H1 (cell line): ENCODE data around the gene HIVEP3. TPM values are rescaled to one million over a fixed set of nuclear protein-coding genes. Genes with fewer than 3 reads are reported as not detected.

Experiments
- CTCF ChIA-PET: fragments of 300-600 bp; sonication (Branson Sonifier 250); formaldehyde crosslinking; loops from one replicate; lab custom pipeline; 2021; ENCODE audit not compliant: partially characterized antibody; lab: Charles Lee
- POLR2A ChIA-PET: fragments of 300-600 bp; sonication (Branson Sonifier 250); formaldehyde crosslinking; loops from one replicate; lab custom pipeline; 2021; ENCODE audit warnings: inconsistent platforms; ENCODE audit not compliant: partially characterized antibody; lab: Charles Lee
- DNase-seq, 2 experiments: peaks; one replicate each; pipeline versions ENCODE4 v3.0.0 to v3.0.0-alpha.2; 2010 to 2022; ENCODE audit warnings: low spot score in 2 of 2, low read depth in 1 of 2, mixed read lengths in 1 of 2
- FAIRE-seq: peaks from 2 replicates; lab custom pipeline; 2011; peaks lifted over from hg19 to GRCh38; lab: Jason Lieb, UNC
- H2AFZ ChIP-seq: 2 replicates; pipeline ENCODE4 v1.8.1; 2012; ENCODE audit warnings: low read length, inconsistent platforms
- H2AK5ac ChIP-seq: 2 replicates; pipeline ENCODE4 v1.6.1; 2013; ENCODE audit warnings: low read depth, low read length
- H2BK120ac ChIP-seq: replicated peaks from 2 replicates; pipeline ENCODE3; 2013; ENCODE audit warnings: low read depth, low read length, inconsistent platforms
- H2BK12ac ChIP-seq: 2 replicates; pipeline ENCODE4 v1.6.1; 2013; ENCODE audit warnings: low read depth, low read length
- H2BK15ac ChIP-seq: 2 replicates; pipeline ENCODE4 v1.6.1; 2013; ENCODE audit warnings: low read length
- H2BK20ac ChIP-seq: 2 replicates; pipeline ENCODE4 v1.6.1; 2013; ENCODE audit warnings: low read length
- H2BK5ac ChIP-seq: 2 replicates; pipeline ENCODE4 v1.6.1; 2013; ENCODE audit warnings: low read depth, low read length
- H3K14ac ChIP-seq: 2 replicates; pipeline ENCODE4 v1.6.1; 2013; ENCODE audit warnings: inconsistent platforms; ENCODE audit not compliant: insufficient read length
- H3K18ac ChIP-seq: 2 replicates; pipeline ENCODE4 v1.6.1; 2013; ENCODE audit warnings: low read length; ENCODE audit errors: extremely low read depth
- H3K23ac ChIP-seq: 2 replicates; pipeline ENCODE4 v1.6.1; 2013; ENCODE audit warnings: inconsistent platforms; ENCODE audit not compliant: insufficient read length
- H3K23me2 ChIP-seq: 2 replicates; pipeline ENCODE4 v1.6.1; 2013; ENCODE audit warnings: low read depth, low read length
- H3K27ac ChIP-seq: 2 replicates; pipeline ENCODE4 v1.6.1; 2011; ENCODE audit warnings: low read depth, low read length, inconsistent platforms
- H3K27me3 ChIP-seq, 4 experiments: replicated peaks in 1 of 4; 1 replicate in 1 of 4; 2 replicates in 3 of 4; pipeline versions ENCODE4 v1.6.1 to v1.8.1; 2011 to 2013; ENCODE audit warnings: low read length in 3 of 4, mild to moderate bottlenecking in 3 of 4, inconsistent platforms in 2 of 4, mixed read lengths in 2 of 4, moderate library complexity in 1 of 4; ENCODE audit not compliant: control insufficient read depth in 3 of 4, insufficient read depth in 3 of 4; ENCODE audit errors: extremely low read depth in 1 of 4
- H3K36me3 ChIP-seq, 4 experiments: 2 replicates each; pipeline versions ENCODE4 v1.6.1 to v1.8.1; 2011 to 2013; ENCODE audit warnings: mild to moderate bottlenecking in 4 of 4, low read length in 3 of 4, moderate library complexity in 2 of 4, control low read depth in 1 of 4, inconsistent platforms in 1 of 4; ENCODE audit not compliant: insufficient read depth in 4 of 4, control insufficient read depth in 2 of 4
- H3K4ac ChIP-seq: replicated peaks from 2 replicates; pipeline ENCODE3; 2013; ENCODE audit warnings: low read length, low read depth, mixed read lengths, inconsistent platforms; ENCODE audit not compliant: insufficient read length
- H3K4me1 ChIP-seq, 4 experiments: replicated peaks in 1 of 4; 1 replicate in 1 of 4; 2 replicates in 3 of 4; pipeline versions ENCODE4 v1.6.1 to v1.8.1; 2011 to 2013; ENCODE audit warnings: low read length in 3 of 4, inconsistent platforms in 2 of 4, mixed read lengths in 1 of 4; ENCODE audit not compliant: insufficient read depth in 4 of 4, control insufficient read depth in 3 of 4
- H3K4me2 ChIP-seq, 2 experiments: 2 replicates each; pipeline versions ENCODE4 v1.6.1 to v1.8.1; 2011 to 2013; ENCODE audit warnings: low read depth in 2 of 2, low read length in 2 of 2, control low read depth in 1 of 2, inconsistent platforms in 1 of 2, mild to moderate bottlenecking in 1 of 2; ENCODE audit not compliant: insufficient read depth in 1 of 2
- H3K4me3 ChIP-seq, 4 experiments: fragments of 200-600, 300-600 bp in 1 of 4; sonication (generic), shearing (Covaris generic), sonication (Bioruptor Twin) in 1 of 4; 2 replicates each; pipeline versions ENCODE4 v1.5.1 to v1.8.1; 2011 to 2016; ENCODE audit warnings: low read length in 4 of 4, low read depth in 3 of 4, control low read depth in 2 of 4, inconsistent platforms in 2 of 4, mild to moderate bottlenecking in 2 of 4, mixed read lengths in 1 of 4, moderate library complexity in 1 of 4; ENCODE audit not compliant: insufficient read depth in 2 of 4; ENCODE audit errors: extremely low read depth in 1 of 4
- H3K56ac ChIP-seq: replicated peaks from 2 replicates; pipeline ENCODE3; 2013; ENCODE audit warnings: low read depth, mild to moderate bottlenecking, mixed read lengths, low read length, inconsistent platforms; ENCODE audit not compliant: insufficient read length
- H3K79me1 ChIP-seq: 2 replicates; pipeline ENCODE4 v1.6.1; 2013; ENCODE audit warnings: low read depth, low read length, control low read depth
- H3K79me2 ChIP-seq, 2 experiments: 2 replicates each; pipeline versions ENCODE4 v1.6.1 to v1.8.1; 2012 to 2013; ENCODE audit warnings: low read length in 2 of 2, mild to moderate bottlenecking in 2 of 2, inconsistent platforms in 1 of 2; ENCODE audit not compliant: insufficient read depth in 2 of 2, control insufficient read depth in 1 of 2
- H3K9ac ChIP-seq, 4 experiments: replicated peaks in 1 of 4; 1 replicate in 1 of 4; 2 replicates in 3 of 4; pipeline versions ENCODE4 v1.6.1 to v1.8.1; 2011 to 2013; ENCODE audit warnings: low read depth in 3 of 4, low read length in 3 of 4, control low read depth in 2 of 4, mild to moderate bottlenecking in 2 of 4, moderate library complexity in 2 of 4, inconsistent platforms in 1 of 4; ENCODE audit errors: extremely low read depth in 1 of 4
- H3K9me3 ChIP-seq, 2 experiments: 2 replicates each; pipeline versions ENCODE4 v1.6.1 to v1.8.1; 2012 to 2013; ENCODE audit warnings: mild to moderate bottlenecking in 2 of 2, moderate library complexity in 2 of 2, control low read depth in 1 of 2, inconsistent platforms in 1 of 2, low read depth in 1 of 2, low read length in 1 of 2, mixed read lengths in 1 of 2; ENCODE audit not compliant: insufficient read depth in 2 of 2
- H4K20me1 ChIP-seq, 2 experiments: replicated peaks in 1 of 2; 2 replicates each; pipeline versions ENCODE3 to v1.8.1; 2011 to 2013; ENCODE audit warnings: inconsistent platforms in 2 of 2, low read length in 2 of 2, mild to moderate bottlenecking in 1 of 2; ENCODE audit not compliant: insufficient read depth in 2 of 2, control insufficient read depth in 1 of 2
- H4K5ac ChIP-seq: 2 replicates; pipeline ENCODE4 v1.6.1; 2013; ENCODE audit warnings: low read length, low read depth, mixed read lengths, inconsistent platforms; ENCODE audit not compliant: insufficient read length
- H4K8ac ChIP-seq: 2 replicates; pipeline ENCODE4 v1.8.0; 2013; ENCODE audit warnings: mild to moderate bottlenecking, moderate library complexity, low read length, inconsistent platforms; ENCODE audit not compliant: insufficient read depth; ENCODE audit errors: extremely low read depth
- H4K91ac ChIP-seq: replicated peaks from 2 replicates; pipeline ENCODE3; 2013; ENCODE audit warnings: low read length, mixed read lengths, inconsistent platforms; ENCODE audit not compliant: insufficient read length
- GABPA ChIP-seq: IDR thresholded peaks from 2 replicates; pipeline ENCODE4 v1.6.1; 2011; ENCODE audit warnings: mild to moderate bottlenecking, low read length, moderate library complexity, borderline replicate concordance; ENCODE audit not compliant: insufficient read depth
- JUND ChIP-seq: IDR thresholded peaks from 2 replicates; pipeline ENCODE4 v1.6.1; 2011; ENCODE audit warnings: mild to moderate bottlenecking, improper control_type of control experiment, low read length
- RBBP5 ChIP-seq: IDR thresholded peaks from 2 replicates; pipeline ENCODE4 v1.7.1; 2012; ENCODE audit warnings: low read depth, mild to moderate bottlenecking, inconsistent platforms, low read length, moderate library complexity, borderline replicate concordance
- SRF ChIP-seq: IDR thresholded peaks from 2 replicates; pipeline ENCODE4 v1.6.1; 2011; ENCODE audit warnings: mild to moderate bottlenecking, low read depth, low read length, moderate library complexity
- TAF1 ChIP-seq: IDR thresholded peaks from 2 replicates; pipeline ENCODE4 v1.6.1; 2011; ENCODE audit warnings: mild to moderate bottlenecking, low read depth, low read length
- WGBS, 2 experiments: shearing (Covaris generic) in 1 of 2; methylation state at CpG; one replicate each; pipeline versions ENCODE4 v1.1.6 to v1.1.7; 2013 to 2015; ENCODE audit warnings: low lambda C conversion rate in 2 of 2, mixed read lengths in 2 of 2, inconsistent platforms in 1 of 2, low coverage in 1 of 2, missing lambda C conversion rate in 1 of 2; ENCODE audit not compliant: insufficient replicate concordance in 2 of 2, insufficient coverage in 1 of 2, insufficient read length in 1 of 2; ENCODE audit errors: extremely low coverage in 1 of 2, missing lambda C conversion rate in 1 of 2; 5-methylcytosine and 5-hydroxymethylcytosine counted together
- polyA plus RNA-seq, 7 experiments: library from polyadenylated mRNA; depleted of rRNA in 3 of 7; stranded (reverse) in 5 of 7; unstranded in 2 of 7; fragments of >200 nt in 5 of 7; fragments of 200-250 nt in 2 of 7; gene quantifications; 1 replicate in 5 of 7; 2 replicates in 1 of 7; 4 replicates in 1 of 7; pipeline versions ENCODE4 v1.2.1 to v1.2.3, GENCODE V29; 2011 to 2013; ENCODE audit warnings: missing spikeins in 2 of 7, mixed read lengths in 2 of 7
- total RNA-seq: library from RNA; stranded (reverse); fragmentation: NEBNext Ultra II Directional; extraction: Animal tissue kit (Norgen Biotek cat#: 25700); gene quantifications from 2 replicates; pipeline ENCODE4 v1.2.1, GENCODE V29; 2021

Gene HIVEP3
- total and polyA plus RNA-seq, 2 of the 8 experiments (the other 6 are each of a cell fraction or from before 2014, with no cell fraction given), result 0.24 to 0.69 TPM

- H2BK120ac ChIP-seq, result no peak overlapping the region
- H2BK15ac ChIP-seq, result no peak overlapping the region
- H3K23ac ChIP-seq, result no peak overlapping the region
- no peak overlapping the region for H3K14ac ChIP-seq
- H3K9ac ChIP-seq, result no peak overlapping the region
- no peak overlapping the region for H3K27ac ChIP-seq
- no peak overlapping the region for H2AK5ac ChIP-seq
- no peaks in the 10 kb centered on the region for H4K20me1 ChIP-seq
- no peak overlapping the region for H3K4me3 ChIP-seq
- H3K36me3 ChIP-seq, result no peaks in the 10 kb centered on the region
- no peak overlapping the region for H4K5ac ChIP-seq
- no peak overlapping the region for H3K56ac ChIP-seq
- H2AFZ ChIP-seq, result no peak overlapping the region
- no peak overlapping the region for H3K4ac ChIP-seq
- DNase-seq (no peak), FAIRE-seq (no peak)
- H3K79me2 ChIP-seq, result no peaks in the 10 kb centered on the region
- CTCF ChIA-PET, result interaction anchor here (0.6 to 0.8 kb wide), 2 partner anchors 63 to 130 kb away, joined by 3 to 4 read pairs; no protein-coding TSS in a partner anchor
- H3K4me2 ChIP-seq, result no peak overlapping the region
- H2BK20ac ChIP-seq, result no peak overlapping the region
- no peak overlapping the region for H2BK5ac ChIP-seq
- no peak overlapping the region for H3K18ac ChIP-seq
- POLR2A ChIA-PET, result no interaction called here
- no peak overlapping the region for H4K91ac ChIP-seq
- H3K9me3 ChIP-seq, result no peaks in the 10 kb centered on the region
- H2BK12ac ChIP-seq, result no peak overlapping the region
- H3K23me2 ChIP-seq, result no peaks in the 10 kb centered on the region
- H3K27me3 ChIP-seq, result no peaks in the 10 kb centered on the region
- H4K8ac ChIP-seq, result peak overlapping the region; percentile 41; the same call in 1 of the 2 replicates
- no peaks in the 10 kb centered on the region for H3K79me1 ChIP-seq
- no peaks in the 10 kb centered on the region for H3K4me1 ChIP-seq
- 87% methylated on average over 7 of the region's 7 CpGs; no CpG with 5 or more reads in 1 of the 2 experiments for WGBS, 2 experiments
- no peak for TF ChIP-seq TAF1
- no peak for TF ChIP-seq RBBP5
- TF ChIP-seq GABPA, result no peak
- no peak for TF ChIP-seq JUND
- TF ChIP-seq SRF, result no peak
These were observed 281.4 kb downstream of the HIVEP3 start for GRCh38 chr1:41637367-41637766.
